Smooth muscle cell (in vitro differentiated cells): ENCODE data around the gene STAT3. TPM values are rescaled to one million over a fixed set of nuclear protein-coding genes. Genes with fewer than 3 reads are reported as not detected.
"Not testable (repeated sequence)": the region's sequence is repeated elsewhere in the genome, so short reads cannot be mapped to it uniquely, and the experiment has no call there.

Experiments used
- DNase-seq: peaks from one replicate; lab custom pipeline; 2025; ENCODE audit not compliant: unreplicated experiment; lab: John Stamatoyannopoulos, UW
- H2AFZ ChIP-seq: fragments of 200-600 bp; sonication (generic); 2 replicates; pipeline ENCODE4 v1.6.0; 2016; ENCODE audit warnings: antibody characterized with exemption, low read depth, mild to moderate bottlenecking
- H3F3A ChIP-seq: fragments of 200-600 bp; sonication (generic); 2 replicates; pipeline ENCODE4 v1.6.0; 2017; ENCODE audit warnings: antibody characterized with exemption, low read depth
- H3K27ac ChIP-seq: fragments of 200-600 bp; sonication (generic); 2 replicates; pipeline ENCODE4 v1.5.1; 2016; ENCODE audit warnings: low read depth, mild to moderate bottlenecking
- H3K27me3 ChIP-seq: fragments of 200-600 bp; sonication (generic); 2 replicates; pipeline ENCODE4 v1.6.1; 2016; ENCODE audit warnings: low read depth, mild to moderate bottlenecking
- H3K36me3 ChIP-seq: fragments of 200-600 bp; sonication (generic); 2 replicates; pipeline ENCODE4 v1.5.1; 2016; ENCODE audit warnings: low read depth
- H3K4me1 ChIP-seq: fragments of 200-600 bp; sonication (generic); 2 replicates; pipeline ENCODE4 v1.5.1; 2016; ENCODE audit warnings: low read depth
- H3K4me2 ChIP-seq: fragments of 200-600 bp; sonication (generic); 2 replicates; pipeline ENCODE4 v1.6.0; 2016; ENCODE audit warnings: mild to moderate bottlenecking
- H3K4me3 ChIP-seq: fragments of 200-600 bp; sonication (generic); 2 replicates; pipeline ENCODE4 v1.5.1; 2016; ENCODE audit warnings: mild to moderate bottlenecking
- H3K79me2 ChIP-seq: fragments of 200-600 bp; sonication (generic); 2 replicates; pipeline ENCODE4 v1.6.0; 2016; ENCODE audit warnings: low read depth, mild to moderate bottlenecking
- H3K9ac ChIP-seq: fragments of 200-600 bp; sonication (generic); 2 replicates; pipeline ENCODE4 v1.6.0; 2016; ENCODE audit warnings: low read depth
- H3K9me3 ChIP-seq: fragments of 200-600 bp; sonication (generic); replicated peaks from 2 replicates; pipeline ENCODE4 v1.5.1; 2016; ENCODE audit warnings: low read depth
- H4K20me1 ChIP-seq: fragments of 200-600 bp; sonication (generic); 2 replicates; pipeline ENCODE4 v1.6.0; 2016; ENCODE audit warnings: low read depth
- CTCF ChIP-seq: fragments of 200-600 bp; sonication (generic); IDR thresholded peaks from 2 replicates; pipeline ENCODE4 v1.5.1; 2017; ENCODE audit warnings: borderline replicate concordance, mild to moderate bottlenecking, antibody characterized with exemption; ENCODE audit not compliant: insufficient read depth, poor library complexity, severe bottlenecking
- WGBS: methylation state at CpG from one replicate; pipeline ENCODE4 v1.1.7; 2016; ENCODE audit warnings: low lambda C conversion rate; 5-methylcytosine and 5-hydroxymethylcytosine counted together
- polyA plus RNA-seq: library from polyadenylated mRNA; unstranded; fragments of >200 nt; fragmentation: Nextera tagmentation; extraction: Ambion mirVana; gene quantifications from 2 replicates; pipeline ENCODE4 v1.2.1, GENCODE V29; 2016
- total RNA-seq: library from RNA; depleted of rRNA; stranded (reverse); fragments of >200 nt; gene quantifications from 2 replicates; pipeline ENCODE4 v1.2.3, GENCODE V29; 2014

STAT3 gene
- total and polyA plus RNA-seq, 2 experiments from 2014 or later = 85.6 to 87.7 TPM

GRCh38 chr17:42392692-42393415 lies 4.6 kb upstream of the STAT3 start:
- no peak for TF ChIP-seq CTCF
- Histone ChIP-seq H3K27ac (no peak overlapping the region), H3K9ac (no peak overlapping the region), H2AFZ (no peak overlapping the region), H3K27me3 (no peaks in the 10 kb centered on the region), H3K4me3 (no peak overlapping the region), H3K79me2 (peaks cover 3% of the 10 kb centered on the region), H3K4me2 (no peak overlapping the region), H3K4me1 (peaks cover 11% of the 10 kb centered on the region), H4K20me1 (peaks cover 3% of the 10 kb centered on the region), H3F3A (peaks cover 3% of the 10 kb centered on the region), H3K9me3 (no peaks in the 10 kb centered on the region), H3K36me3 (no peaks in the 10 kb centered on the region)
- 93% methylated on average over 4 of the region's 4 CpGs for WGBS
- no peak for DNase-seq

- H3K36me3 ChIP-seq, H3K27ac ChIP-seq, H3K4me2 ChIP-seq, DNase-seq, H3K9me3 ChIP-seq, H2AFZ ChIP-seq, H3K4me3 ChIP-seq, H3K27me3 ChIP-seq, H3K9ac ChIP-seq, H3F3A ChIP-seq: not testable (repeated sequence)
- H3K79me2 ChIP-seq = peaks cover 17% of the 10 kb centered on the region
- WGBS = 93% methylated on average over 8 of the region's 8 CpGs
- H4K20me1 ChIP-seq = peaks cover 17% of the 10 kb centered on the region
- H3K4me1 ChIP-seq = peaks cover 21% of the 10 kb centered on the region
Measured at GRCh38 chr17:42391439-42391838, 3.2 kb upstream of the STAT3 start.

- 92% methylated on average over 5 of the region's 5 CpGs for WGBS
- Histone ChIP-seq H3K9ac (peak overlapping the region; percentile 89), H3K4me2 (no peak overlapping the region), H3F3A (peaks cover 3% of the 10 kb centered on the region), H3K4me1 (peaks cover 22% of the 10 kb centered on the region), H3K4me3 (no peak overlapping the region), H4K20me1 (peaks cover 32% of the 10 kb centered on the region), H3K9me3 (no peaks in the 10 kb centered on the region), H2AFZ (no peak overlapping the region), H3K27me3 (no peaks in the 10 kb centered on the region), H3K36me3 (no peaks in the 10 kb centered on the region), H3K79me2 (peaks cover 32% of the 10 kb centered on the region), H3K27ac (peak overlapping the region; percentile 98)
- TF ChIP-seq CTCF = no peak
- DNase-seq = no peak
Measured at GRCh38 chr17:42389899-42390298, 1.7 kb upstream of the STAT3 start.

- peak overlapping the region; percentile 80 for H2AFZ ChIP-seq
- H3K4me1 ChIP-seq = peaks cover 22% of the 10 kb centered on the region
- H3K79me2 ChIP-seq = peaks cover 41% of the 10 kb centered on the region
- 10% methylated on average over 11 of the region's 11 CpGs for WGBS
- peak overlapping the region; percentile 98 for H3K27ac ChIP-seq
- H3K4me3 ChIP-seq = peak overlapping the region; percentile 46
- H4K20me1 ChIP-seq = peaks cover 41% of the 10 kb centered on the region
- no peaks in the 10 kb centered on the region for H3K36me3 ChIP-seq
- H3F3A ChIP-seq = peaks cover 3% of the 10 kb centered on the region
- H3K27me3 ChIP-seq = no peaks in the 10 kb centered on the region
- peak overlapping the region; percentile 84 for H3K4me2 ChIP-seq
- TF ChIP-seq CTCF = no peak
- peak overlapping the region; percentile 89 for H3K9ac ChIP-seq
- H3K9me3 ChIP-seq = no peaks in the 10 kb centered on the region
- DNase-seq = no peak
Measured at GRCh38 chr17:42389135-42389417, 834 bp upstream of the STAT3 start.
